Hepatic stellate cell (primary cell): ENCODE data around the gene FGD3.
A peak's percentile ranks its signal among the peaks of the same experiment; 100 is the strongest.

Experiments used
- DNase-seq: peaks from one replicate; pipeline ENCODE4 v3.0.0; 2011; ENCODE audit warnings: low spot score

FGD3 gene

GRCh38 chr9:93031629-93032430 lies 84.5 kb downstream of the FGD3 start:
- no peak for DNase-seq

- no peak for DNase-seq
These were observed 85.2 kb downstream of the FGD3 start for GRCh38 chr9:93032545-93032944.

- DNase-seq = no peak
These were observed 86.2 kb downstream of the FGD3 start for GRCh38 chr9:93033531-93033930.

GRCh38 chr9:93035106-93035660 lies 87.9 kb downstream of the FGD3 start:
- DNase-seq = no peak

- no peak for DNase-seq
These were observed 88.6 kb downstream of the FGD3 start for GRCh38 chr9:93035821-93036351.

- DNase-seq = no peak
These were observed 89.7 kb downstream of the FGD3 start for GRCh38 chr9:93036887-93037475.

- no peak for DNase-seq
These were observed 90.2 kb downstream of the FGD3 start for GRCh38 chr9:93037476-93037971.

GRCh38 chr9:93038918-93039317 lies 91.6 kb downstream of the FGD3 start:
- no peak for DNase-seq

GRCh38 chr9:93039456-93039855 lies 92.1 kb downstream of the FGD3 start:
- no peak for DNase-seq

- no peak for DNase-seq
These were observed 92.7 kb downstream of the FGD3 start for GRCh38 chr9:93039976-93040375.

GRCh38 chr9:93040409-93040808 lies 93.1 kb downstream of the FGD3 start:
- no peak for DNase-seq

- DNase-seq = no peak
These were observed 93.9 kb downstream of the FGD3 start for GRCh38 chr9:93041108-93041802.

GRCh38 chr9:93043122-93043521 lies 95.8 kb downstream of the FGD3 start:
- DNase-seq = no peak

- no peak for DNase-seq
These were observed 98.2 kb downstream of the FGD3 start for GRCh38 chr9:93045521-93045920.

- no peak for DNase-seq
These were observed 101.5 kb downstream of the FGD3 start for GRCh38 chr9:93048566-93049448.

- DNase-seq = no peak
These were observed 102.2 kb downstream of the FGD3 start for GRCh38 chr9:93049491-93049890.

GRCh38 chr9:93050231-93050630 lies 102.9 kb downstream of the FGD3 start:
- DNase-seq = no peak

GRCh38 chr9:93051680-93052089 lies 104.4 kb downstream of the FGD3 start:
- peak; percentile 55 for DNase-seq

GRCh38 chr9:93052791-93053540 lies 105.6 kb downstream of the FGD3 start:
- no peak for DNase-seq

GRCh38 chr9:93053781-93054331 lies 106.5 kb downstream of the FGD3 start:
- no peak for DNase-seq
